Psoas muscle (tissue), 8 donors: Measurements from ENCODE around the gene PP2D1. TPM values are rescaled to one million over a fixed set of nuclear protein-coding genes. Genes with fewer than 3 reads are reported as not detected.
"Not testable (repeated sequence)": the region's sequence is repeated elsewhere in the genome, so short reads cannot be mapped to it uniquely, and the experiment has no call there.

Experiments
- ATAC-seq, 4 donors: fragments of 200-7000 bp; cut with Tn5 transposase; one replicate each; pipeline ENCODE4 v1.9.1; 2020; ENCODE audit warnings: moderate library complexity in 3 of 4, mild to moderate bottlenecking in 2 of 4
- DNase-seq, 2 donors: peaks; one replicate each; pipeline ENCODE4 v3.0.0-alpha.2; 2020
- H3K27ac ChIP-seq: fragments of 200-600 bp; one replicate; pipeline ENCODE4 v1.8.0; 2022
- H3K27me3 ChIP-seq, 3 donors: fragments of 200-600 bp in 1 of 3; one replicate each; pipeline versions ENCODE4 v1.6.1 to v1.8.0; 2013 to 2022; ENCODE audit warnings: low read length in 2 of 3, mild to moderate bottlenecking in 2 of 3, moderate library complexity in 1 of 3; ENCODE audit not compliant: insufficient read depth in 3 of 3
- H3K36me3 ChIP-seq, 2 donors: fragments of 200-600 bp in 1 of 2; one replicate each; pipeline versions ENCODE4 v1.6.1 to v1.8.0; 2013 to 2022; ENCODE audit warnings: low read depth in 1 of 2, mild to moderate bottlenecking in 1 of 2, moderate library complexity in 1 of 2; ENCODE audit not compliant: insufficient read depth in 1 of 2
- H3K4me1 ChIP-seq: fragments of 200-600 bp; one replicate; pipeline ENCODE4 v1.8.0; 2022
- H3K4me3 ChIP-seq: fragments of 200-600 bp; one replicate; pipeline ENCODE4 v1.8.0; 2022; ENCODE audit warnings: mild to moderate bottlenecking
- H3K9me3 ChIP-seq: fragments of 200-600 bp; one replicate; pipeline ENCODE4 v1.8.0; 2022
- CTCF ChIP-seq: fragments of 200-600 bp; IDR thresholded peaks from one replicate; pipeline ENCODE4 v1.8.0; 2022; ENCODE audit warnings: antibody characterized with exemption
- WGBS, 3 donors: extraction: QIAGEN DNeasy Blood & Tissue Kit; methylation state at CpG; one replicate each; pipeline versions ENCODE4 v1.1.6 to v1.1.7; 2013; 5-methylcytosine and 5-hydroxymethylcytosine counted together
- intact Hi-C, 2 donors: fragments of 100-400 bp; cut with DNase I; formaldehyde crosslinking; loops; one replicate each; pipeline versions ENCODE4 v1.11.0 to v1.14.2; 2022
- polyA plus RNA-seq, 3 donors: library from polyadenylated mRNA; stranded (reverse); fragments of 200-250 nt; gene quantifications; one replicate each; pipeline ENCODE4 v1.2.3, GENCODE V29; 2013
- total RNA-seq, 4 donors: library from RNA; stranded (reverse); fragmentation: NEBNext Ultra II Directional in 2 of 4; extraction: Animal tissue kit (Norgen Biotek cat#: 25700) in 2 of 4; gene quantifications; one replicate each; pipeline versions ENCODE4 v1.2.1 to v1.2.4, GENCODE V29; 2021 to 2023
- donor health status: healthy with polysubstance abuse.
- donor health status: DM: no; HTN: no; CAD: no; lungs with moderate emphysema.
- donor health status: Bipolar disorder and iron deficiency.
- donor health status: healthy.
- donor health status: DM: yes; HTN: yes; CAD: no.
- donor health status: DM: no; HTN: no; CAD: no.
- donor health status: DM: no; HTN: no; CAD: no.
- donor health status: DM: yes; HTN: yes; CAD: no.

The PP2D1 gene
- total and polyA plus RNA-seq, 7 donors, result not detected

- intact Hi-C loops, result no loop called here
- peaks cover 13% of the 10 kb centered on the region for H3K4me1 ChIP-seq
Observed at GRCh38 chr3:19967208-19967607, 44.9 kb downstream of the PP2D1 start.

GRCh38 chr3:19961960-19962359, 50.1 kb downstream of the PP2D1 start:
- H3K27ac ChIP-seq, result no peak overlapping the region
- 87 to 92% (median 91%) methylated on average over 4 of the region's 4 CpGs for WGBS, 3 donors
- ATAC-seq, result peak; percentile 57 to 71 (median 64)
- no peaks in the 10 kb centered on the region for H3K9me3 ChIP-seq
- H3K27me3 ChIP-seq, result no peaks in the 10 kb centered on the region
- TF ChIP-seq CTCF, result no peak
- intact Hi-C loops, result no loop called here
- peaks cover 22% of the 10 kb centered on the region for H3K4me1 ChIP-seq
- H3K36me3 ChIP-seq, result no peaks in the 10 kb centered on the region
- no peak overlapping the region for H3K4me3 ChIP-seq
- no peak for DNase-seq

More at GRCh38 chr3:19967208-19967607, 44.9 kb downstream of the PP2D1 start:
- 86 to 93% (median 88%) methylated on average over 6 of the region's 6 CpGs for WGBS, 3 donors
- ATAC-seq (no peak), DNase-seq (no peak)
- Histone ChIP-seq H3K27me3 (no peaks in the 10 kb centered on the region), H3K9me3 (no peaks in the 10 kb centered on the region), H3K27ac (no peak overlapping the region), H3K4me3 (no peak overlapping the region), H3K36me3 (no peaks in the 10 kb centered on the region)
- TF ChIP-seq CTCF, result no peak

GRCh38 chr3:19960696-19961095, 51.4 kb downstream of the PP2D1 start:
- H3K4me1 ChIP-seq, result peaks cover 15% of the 10 kb centered on the region

GRCh38 chr3:19959505-19959904, 52.6 kb downstream of the PP2D1 start:
- WGBS, 3 donors, result 65 to 70% (median 67%) methylated on average over 4 of the region's 4 CpGs
- H3K27ac ChIP-seq, result no peak overlapping the region
- H3K4me1 ChIP-seq, result peaks cover 15% of the 10 kb centered on the region
- intact Hi-C loops, result no loop called here
- ATAC-seq (no peak), DNase-seq (no peak)
- H3K27me3 ChIP-seq, result no peaks in the 10 kb centered on the region
- no peak for TF ChIP-seq CTCF
- H3K4me3 ChIP-seq, result no peak overlapping the region
- no peaks in the 10 kb centered on the region for H3K9me3 ChIP-seq
- peaks cover 0 to 9% of the 10 kb centered on the region in 2 donors for H3K36me3 ChIP-seq

More at GRCh38 chr3:19960696-19961095, 51.4 kb downstream of the PP2D1 start:
- WGBS, 3 donors, result 79 to 83% (median 81%) methylated on average over 4 of the region's 4 CpGs
- intact Hi-C loops, result no loop called here
- H3K36me3 ChIP-seq, result no peaks in the 10 kb centered on the region
- no peaks in the 10 kb centered on the region for H3K9me3 ChIP-seq
- TF ChIP-seq CTCF, result no peak
- H3K4me3 ChIP-seq, result no peak overlapping the region
- ATAC-seq (no peak), DNase-seq (no peak)
- H3K27me3 ChIP-seq, result no peaks in the 10 kb centered on the region
- no peak overlapping the region for H3K27ac ChIP-seq

- ATAC-seq, H3K27me3 ChIP-seq, H3K9me3 ChIP-seq, intact Hi-C loops, DNase-seq, H3K27ac ChIP-seq, H3K4me3 ChIP-seq: not testable (repeated sequence)
- peaks cover 21% of the 10 kb centered on the region for H3K4me1 ChIP-seq
- H3K36me3 ChIP-seq, result peaks cover 0 to 24% of the 10 kb centered on the region in 2 donors
- 89 to 90% (median 89%) methylated on average over 9 of the region's 9 CpGs for WGBS, 3 donors
Observed at GRCh38 chr3:19957354-19957753, 54.7 kb downstream of the PP2D1 start.
